Colon (tissue), 2 donors: ENCODE data around the gene GPR156.

ENCODE experiments used
- FAIRE-seq: peaks from 2 replicates; lab custom pipeline; 2012; peaks lifted over from hg19 to GRCh38; lab: Jason Lieb, UNC
- donor health status: control.
- donor health status: control.

Gene GPR156

GRCh38 chr3:120119846-120120510 lies 165.0 kb downstream of the GPR156 start:
- FAIRE-seq, result no peak
